OCI-LY3 (cell line): Measurements from ENCODE around the gene PAN3.
A peak's percentile ranks its signal among the peaks of the same experiment; 100 is the strongest.

Experiments
- H2AFZ ChIP-seq: fragments of 200-600, 300-600 bp; shearing (Covaris generic); 2 replicates; pipeline ENCODE4 v1.6.0; 2014; ENCODE audit warnings: antibody characterized with exemption, low read depth, low read length
- H3K27ac ChIP-seq: fragments of 200-600, 300-600 bp; sonication (generic); 2 replicates; pipeline ENCODE4 v1.5.1; 2014; ENCODE audit warnings: mild to moderate bottlenecking, low read length, moderate library complexity, mixed read lengths
- H3K27me3 ChIP-seq: fragments of 200-600, 300-600 bp; sonication (generic); 2 replicates; pipeline ENCODE4 v1.6.1; 2014; ENCODE audit warnings: low read depth, low read length, mixed read lengths
- H3K36me3 ChIP-seq: fragments of 200-600, 300-600 bp; sonication (generic); replicated peaks from 2 replicates; pipeline ENCODE3; 2014; ENCODE audit warnings: low read depth, low read length, mixed read lengths
- H3K4me1 ChIP-seq: fragments of 300-600, 200-600 bp; sonication (generic); 2 replicates; pipeline ENCODE4 v1.6.1; 2014; ENCODE audit warnings: low read length, mixed read lengths
- H3K4me2 ChIP-seq: fragments of 200-600, 300-600 bp; sonication (generic); 2 replicates; pipeline ENCODE4 v1.6.1; 2014; ENCODE audit warnings: low read length, mixed read lengths
- H3K4me3 ChIP-seq: fragments of 300-600, 200-600 bp; sonication (generic); 2 replicates; pipeline ENCODE4 v1.5.1; 2014; ENCODE audit warnings: antibody characterized with exemption, mild to moderate bottlenecking, low read length, moderate library complexity
- H3K79me2 ChIP-seq: fragments of 300-600, 200-600 bp; shearing (Covaris generic); 2 replicates; pipeline ENCODE4 v1.6.1; 2014; ENCODE audit warnings: mild to moderate bottlenecking, low read length, mixed read lengths
- H3K9ac ChIP-seq: fragments of 300-600, 200-600 bp; shearing (Covaris generic); 2 replicates; pipeline ENCODE4 v1.6.0; 2014; ENCODE audit warnings: mild to moderate bottlenecking, low read length, moderate library complexity
- H3K9me3 ChIP-seq: fragments of 200-600, 300-600 bp; shearing (Covaris generic); 2 replicates; pipeline ENCODE4 v1.6.1; 2014; ENCODE audit warnings: low read length, mixed read lengths; ENCODE audit not compliant: insufficient read depth
- H4K20me1 ChIP-seq: fragments of 200-600, 300-600 bp; sonication (generic); 2 replicates; pipeline ENCODE4 v1.6.1; 2016; ENCODE audit warnings: low read length, mixed read lengths; ENCODE audit not compliant: insufficient read depth
- EZH2phosphoT487 ChIP-seq: fragments of 200-600 bp; shearing (Covaris generic); IDR thresholded peaks from 2 replicates; pipeline ENCODE4 v1.6.1; 2018; ENCODE audit warnings: antibody characterized with exemption, mixed run types, low read depth
- TF ChIP-seq, protein P1 (sequence below): fragments of 200-600, 300-600 bp; sonication (generic); IDR thresholded peaks from 2 replicates; pipeline ENCODE4 v1.5.1; 2014; ENCODE audit warnings: antibody characterized with exemption, low read length, low read depth

The PAN3 gene

DNA sequence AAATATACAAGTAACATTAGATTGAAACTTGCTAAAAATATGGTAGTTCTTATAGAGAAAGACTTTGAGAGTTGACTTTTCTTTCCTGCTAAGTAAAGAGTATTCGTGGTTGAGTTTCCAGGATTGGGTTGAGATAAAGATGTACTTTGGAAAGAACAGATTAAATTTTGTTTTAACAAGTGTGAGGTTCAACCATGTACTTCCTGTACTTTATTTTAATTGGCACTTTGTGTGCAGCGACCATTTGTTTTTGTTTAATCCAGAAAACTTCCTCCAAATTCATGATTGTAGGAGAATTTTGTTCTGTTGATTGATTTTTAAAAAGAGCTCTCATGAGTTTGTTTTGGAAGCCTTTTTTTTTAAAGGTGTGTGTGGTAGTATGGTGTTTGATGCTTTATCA lies 46.9 kb downstream of the PAN3 start:
- peaks cover 7% of the 10 kb centered on the region for H3K79me2 ChIP-seq
- no peak overlapping the region for H2AFZ ChIP-seq
- no peaks in the 10 kb centered on the region for H3K4me1 ChIP-seq
- no peak overlapping the region for H3K9ac ChIP-seq
- H4K20me1 ChIP-seq: peaks cover 6% of the 10 kb centered on the region; the same call in 1 of the 2 replicates
- no peaks in the 10 kb centered on the region for H3K27me3 ChIP-seq
- no peak for TF ChIP-seq EZH2phosphoT487
- TF ChIP-seq, protein P1, sequence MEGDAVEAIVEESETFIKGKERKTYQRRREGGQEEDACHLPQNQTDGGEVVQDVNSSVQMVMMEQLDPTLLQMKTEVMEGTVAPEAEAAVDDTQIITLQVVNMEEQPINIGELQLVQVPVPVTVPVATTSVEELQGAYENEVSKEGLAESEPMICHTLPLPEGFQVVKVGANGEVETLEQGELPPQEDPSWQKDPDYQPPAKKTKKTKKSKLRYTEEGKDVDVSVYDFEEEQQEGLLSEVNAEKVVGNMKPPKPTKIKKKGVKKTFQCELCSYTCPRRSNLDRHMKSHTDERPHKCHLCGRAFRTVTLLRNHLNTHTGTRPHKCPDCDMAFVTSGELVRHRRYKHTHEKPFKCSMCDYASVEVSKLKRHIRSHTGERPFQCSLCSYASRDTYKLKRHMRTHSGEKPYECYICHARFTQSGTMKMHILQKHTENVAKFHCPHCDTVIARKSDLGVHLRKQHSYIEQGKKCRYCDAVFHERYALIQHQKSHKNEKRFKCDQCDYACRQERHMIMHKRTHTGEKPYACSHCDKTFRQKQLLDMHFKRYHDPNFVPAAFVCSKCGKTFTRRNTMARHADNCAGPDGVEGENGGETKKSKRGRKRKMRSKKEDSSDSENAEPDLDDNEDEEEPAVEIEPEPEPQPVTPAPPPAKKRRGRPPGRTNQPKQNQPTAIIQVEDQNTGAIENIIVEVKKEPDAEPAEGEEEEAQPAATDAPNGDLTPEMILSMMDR: no peak
- H3K27ac ChIP-seq: no peak overlapping the region
- H3K4me3 ChIP-seq: no peak overlapping the region
- no peaks in the 10 kb centered on the region for H3K9me3 ChIP-seq
- H3K4me2 ChIP-seq: no peak overlapping the region
- H3K36me3 ChIP-seq: peaks cover 3% of the 10 kb centered on the region

DNA sequence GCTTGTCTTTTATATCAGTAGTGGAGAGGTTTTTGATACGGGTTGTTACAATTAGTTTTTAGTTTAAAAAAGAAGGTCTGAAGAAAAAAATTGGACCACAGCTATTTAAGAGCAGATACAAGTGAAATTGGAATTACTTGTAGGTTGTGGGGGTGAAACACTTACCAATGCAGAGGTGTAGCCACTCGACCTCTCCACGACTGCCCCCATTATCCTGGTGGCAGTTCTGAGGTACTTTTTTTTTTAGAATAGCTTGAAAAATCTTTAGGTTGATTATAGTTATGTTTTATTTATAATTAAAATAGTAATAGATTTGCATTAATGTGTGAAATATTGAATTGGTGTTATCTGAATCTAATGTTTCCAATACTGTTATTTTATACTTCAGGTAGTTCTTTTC lies 60.7 kb downstream of the PAN3 start:
- Histone ChIP-seq H3K4me3 (no peak overlapping the region), H3K36me3 (peaks cover 5% of the 10 kb centered on the region), H3K27me3 (no peaks in the 10 kb centered on the region), H3K9me3 (no peaks in the 10 kb centered on the region), H3K9ac (no peak overlapping the region), H2AFZ (no peak overlapping the region), H3K4me1 (no peaks in the 10 kb centered on the region; the same call in 1 of the 2 replicates), H3K4me2 (no peak overlapping the region), H3K27ac (no peak overlapping the region), H4K20me1 (no peaks in the 10 kb centered on the region), H3K79me2 (no peaks in the 10 kb centered on the region)
- no peak for TF ChIP-seq EZH2phosphoT487
- TF ChIP-seq, protein P1: no peak

DNA sequence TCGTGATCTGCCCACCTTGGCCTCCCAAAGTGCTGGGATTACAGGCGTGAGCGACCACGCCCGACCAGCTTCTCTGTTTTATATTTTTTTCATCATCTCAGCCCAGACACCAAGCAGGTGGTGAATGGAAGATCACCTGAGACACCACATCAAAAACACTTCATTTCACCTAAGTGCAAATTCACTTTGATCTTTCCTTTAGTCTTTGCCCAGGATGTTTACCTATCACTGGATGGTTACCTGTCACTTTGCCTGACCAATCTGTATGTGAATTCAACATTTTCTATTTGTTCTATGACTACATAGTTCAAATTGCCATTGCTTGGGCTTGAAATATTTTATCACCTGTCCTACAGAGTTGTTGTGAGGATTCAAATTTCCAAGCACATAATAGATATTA lies 65.7 kb downstream of the PAN3 start:
- Histone ChIP-seq H3K27me3 (no peaks in the 10 kb centered on the region), H3K4me1 (peaks cover 13% of the 10 kb centered on the region), H3K4me2 (no peak overlapping the region), H3K4me3 (no peak overlapping the region), H3K27ac (no peak overlapping the region), H3K9ac (no peak overlapping the region), H3K9me3 (no peaks in the 10 kb centered on the region), H3K36me3 (peaks cover 5% of the 10 kb centered on the region), H4K20me1 (no peaks in the 10 kb centered on the region), H3K79me2 (no peaks in the 10 kb centered on the region), H2AFZ (no peak overlapping the region)
- no peak for TF ChIP-seq EZH2phosphoT487
- TF ChIP-seq, protein P1: no peak

DNA sequence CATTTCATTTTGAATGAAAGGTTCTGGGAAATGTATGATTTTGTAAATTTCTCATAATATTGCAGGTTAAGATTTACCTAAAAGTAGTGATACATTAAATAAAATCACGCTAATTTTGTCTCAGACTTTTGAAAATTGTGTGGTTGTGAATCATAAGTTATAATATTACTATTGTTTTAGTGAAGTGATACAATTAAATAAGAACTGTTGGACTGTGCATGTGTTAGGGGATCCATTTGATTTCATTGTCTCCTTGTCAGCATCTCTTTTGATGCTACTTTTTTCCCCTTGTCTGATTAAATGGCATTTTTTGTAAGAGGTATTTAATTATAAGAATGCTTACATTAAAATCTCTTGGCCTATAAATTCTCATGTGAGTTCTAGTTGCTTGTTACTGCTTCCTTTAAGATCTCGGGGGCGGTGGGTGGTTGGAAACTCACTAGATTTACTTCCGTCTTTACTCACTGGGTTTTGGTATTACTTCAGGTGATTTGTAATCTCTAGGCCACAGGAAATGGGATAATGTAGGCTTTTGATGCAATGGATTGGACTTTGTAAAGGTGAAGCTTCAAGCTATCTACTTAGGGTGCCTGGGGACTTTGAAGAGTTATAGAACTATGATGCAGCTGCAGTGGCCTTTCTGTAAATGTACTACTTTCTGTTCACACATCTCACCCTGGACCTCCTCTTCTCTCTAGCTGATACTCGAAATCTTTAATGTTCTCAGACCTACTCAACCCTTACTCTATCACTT lies 66.5 kb downstream of the PAN3 start:
- H4K20me1 ChIP-seq: no peaks in the 10 kb centered on the region; the same call in 1 of the 2 replicates
- no peaks in the 10 kb centered on the region for H3K79me2 ChIP-seq
- TF ChIP-seq, protein P1: no peak
- TF ChIP-seq EZH2phosphoT487: no peak
- H3K4me2 ChIP-seq: peak overlapping the region; percentile 24
- H3K36me3 ChIP-seq: peaks cover 5% of the 10 kb centered on the region
- H3K4me3 ChIP-seq: no peak overlapping the region
- H3K27me3 ChIP-seq: no peaks in the 10 kb centered on the region
- H3K9ac ChIP-seq: no peak overlapping the region
- H3K27ac ChIP-seq: no peak overlapping the region
- peaks cover 13% of the 10 kb centered on the region for H3K4me1 ChIP-seq
- H2AFZ ChIP-seq: no peak overlapping the region
- H3K9me3 ChIP-seq: no peaks in the 10 kb centered on the region
